OCI-LY1 (cell line): ENCODE data around the gene C19orf67.

Experiments
- H2AFZ ChIP-seq: fragments of 200-600 bp; sonication (generic), shearing (Covaris generic); 2 replicates; pipeline ENCODE4 v1.6.0; 2014; ENCODE audit warnings: antibody characterized with exemption, mild to moderate bottlenecking, low read length
- H3F3A ChIP-seq: fragments of 200-600 bp; sonication (generic), shearing (Covaris generic); 2 replicates; pipeline ENCODE4 v1.6.0; 2014; ENCODE audit warnings: mild to moderate bottlenecking, antibody characterized with exemption, low read length, moderate library complexity; ENCODE audit not compliant: insufficient read depth
- H3K27ac ChIP-seq: fragments of 200-600 bp; sonication (generic); 2 replicates; pipeline ENCODE4 v1.5.1; 2014; ENCODE audit warnings: low read length, mixed run types, mild to moderate bottlenecking, low read depth; ENCODE audit not compliant: poor library complexity, severe bottlenecking
- H3K27me3 ChIP-seq: fragments of 200-600 bp; sonication (generic); 2 replicates; pipeline ENCODE4 v1.6.0; 2014; ENCODE audit warnings: antibody characterized with exemption, mild to moderate bottlenecking, low read length, moderate library complexity; ENCODE audit not compliant: insufficient read depth
- H3K36me3 ChIP-seq: fragments of 200-600 bp; sonication (generic); 2 replicates; pipeline ENCODE4 v1.6.1; 2014; ENCODE audit warnings: mild to moderate bottlenecking, antibody characterized with exemption, low read length, moderate library complexity, mixed read lengths; ENCODE audit not compliant: insufficient read depth
- H3K4me1 ChIP-seq: fragments of 200-600 bp; sonication (generic); 2 replicates; pipeline ENCODE4 v1.5.1; 2014; ENCODE audit warnings: mild to moderate bottlenecking, low read length, moderate library complexity; ENCODE audit not compliant: insufficient read depth, severe bottlenecking
- H3K4me2 ChIP-seq: fragments of 200-600 bp; sonication (generic), shearing (Covaris generic); 2 replicates; pipeline ENCODE4 v1.6.1; 2014; ENCODE audit warnings: low read length
- H3K4me3 ChIP-seq: fragments of 200-600 bp; sonication (generic); 2 replicates; pipeline ENCODE4 v1.5.1; 2014; ENCODE audit warnings: low read length, low read depth, mild to moderate bottlenecking, mixed read lengths; ENCODE audit not compliant: poor library complexity, severe bottlenecking
- H3K79me2 ChIP-seq: fragments of 200-600 bp; shearing (Covaris generic); 2 replicates; pipeline ENCODE4 v1.6.1; 2016; ENCODE audit warnings: mixed run types, low read length, mixed read lengths; ENCODE audit not compliant: insufficient read depth
- H3K9ac ChIP-seq: fragments of 200-600 bp; sonication (generic), shearing (Covaris generic); 2 replicates; pipeline ENCODE4 v1.6.1; 2014; ENCODE audit warnings: mild to moderate bottlenecking, low read length, mixed read lengths
- H3K9me2 ChIP-seq: fragments of 200-600 bp; sonication (generic), shearing (Covaris generic); 2 replicates; pipeline ENCODE4 v1.6.1; 2014; ENCODE audit warnings: low read depth, mild to moderate bottlenecking, low read length, mixed read lengths
- H3K9me3 ChIP-seq: fragments of 200-600 bp; shearing (Covaris generic); 2 replicates; pipeline ENCODE4 v1.6.1; 2014; ENCODE audit warnings: low read length, mixed read lengths
- H4K20me1 ChIP-seq: fragments of 200-600 bp; sonication (generic), shearing (Covaris generic); 2 replicates; pipeline ENCODE4 v1.6.0; 2016; ENCODE audit warnings: mild to moderate bottlenecking, low read length; ENCODE audit not compliant: insufficient read depth
- EZH2 ChIP-seq: fragments of 200-600 bp; sonication (generic), shearing (Covaris generic); IDR thresholded peaks from 2 replicates; pipeline ENCODE4 v1.8.0; 2017; ENCODE audit warnings: borderline replicate concordance, mixed run types, mild to moderate bottlenecking, antibody characterized with exemption, low read length, moderate library complexity, mixed read lengths
- TF ChIP-seq, protein P1 (sequence below): fragments of 200-600 bp; sonication (generic), shearing (Covaris generic); IDR thresholded peaks from 2 replicates; pipeline ENCODE4 v1.5.1; 2017; ENCODE audit warnings: mild to moderate bottlenecking, antibody characterized with exemption, low read length, moderate library complexity, mixed read lengths

The C19orf67 gene

DNA sequence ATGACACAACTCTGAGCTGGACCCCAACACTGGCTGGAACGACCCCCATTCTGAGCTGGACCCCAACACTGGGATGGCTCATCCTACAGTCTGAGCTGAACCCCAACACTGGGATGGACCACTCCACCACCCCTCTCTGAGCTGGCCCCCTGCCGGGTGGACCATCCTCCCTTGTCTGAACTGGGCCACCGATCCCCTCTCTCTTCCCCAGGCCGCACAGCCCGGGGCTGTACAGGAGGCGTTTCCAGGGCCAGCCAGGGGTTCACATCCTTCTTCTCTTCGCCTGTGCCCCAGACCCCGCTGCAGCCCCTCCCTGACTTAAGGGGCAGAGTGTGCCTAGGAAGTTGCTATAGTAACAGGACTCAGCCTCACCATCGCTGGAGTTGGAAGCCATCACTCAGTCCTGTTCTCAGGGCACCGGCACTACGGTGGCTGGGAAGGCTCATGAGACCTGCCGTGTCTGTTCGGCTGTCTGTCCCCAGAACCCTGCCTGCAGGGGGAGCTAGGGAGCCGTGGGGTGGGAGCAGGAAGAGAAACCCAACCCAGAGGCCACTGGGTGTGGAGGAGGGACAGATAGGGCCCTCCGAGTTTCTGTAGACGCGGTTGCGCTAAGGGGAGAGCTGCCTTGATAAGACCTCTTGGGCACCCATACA is 28.3 kb upstream of the C19orf67 start:
- Histone ChIP-seq H3K9ac (peak overlapping the region; percentile 61), H2AFZ (no peak overlapping the region), H3K9me3 (no peaks in the 10 kb centered on the region), H3K27me3 (no peaks in the 10 kb centered on the region), H3K36me3 (no peaks in the 10 kb centered on the region), H3F3A (0 out of 2 replicates have a peak, but pooled peaks cover 2% of the 10 kb centered on the region), H3K4me2 (peak overlapping the region; percentile 74), H4K20me1 (no peaks in the 10 kb centered on the region), H3K4me3 (peak overlapping the region; percentile 67), H3K4me1 (peaks cover 49% of the 10 kb centered on the region), H3K9me2 (no peaks in the 10 kb centered on the region), H3K79me2 (no peaks in the 10 kb centered on the region), H3K27ac (peak overlapping the region; percentile 4)
- TF ChIP-seq, protein P1, sequence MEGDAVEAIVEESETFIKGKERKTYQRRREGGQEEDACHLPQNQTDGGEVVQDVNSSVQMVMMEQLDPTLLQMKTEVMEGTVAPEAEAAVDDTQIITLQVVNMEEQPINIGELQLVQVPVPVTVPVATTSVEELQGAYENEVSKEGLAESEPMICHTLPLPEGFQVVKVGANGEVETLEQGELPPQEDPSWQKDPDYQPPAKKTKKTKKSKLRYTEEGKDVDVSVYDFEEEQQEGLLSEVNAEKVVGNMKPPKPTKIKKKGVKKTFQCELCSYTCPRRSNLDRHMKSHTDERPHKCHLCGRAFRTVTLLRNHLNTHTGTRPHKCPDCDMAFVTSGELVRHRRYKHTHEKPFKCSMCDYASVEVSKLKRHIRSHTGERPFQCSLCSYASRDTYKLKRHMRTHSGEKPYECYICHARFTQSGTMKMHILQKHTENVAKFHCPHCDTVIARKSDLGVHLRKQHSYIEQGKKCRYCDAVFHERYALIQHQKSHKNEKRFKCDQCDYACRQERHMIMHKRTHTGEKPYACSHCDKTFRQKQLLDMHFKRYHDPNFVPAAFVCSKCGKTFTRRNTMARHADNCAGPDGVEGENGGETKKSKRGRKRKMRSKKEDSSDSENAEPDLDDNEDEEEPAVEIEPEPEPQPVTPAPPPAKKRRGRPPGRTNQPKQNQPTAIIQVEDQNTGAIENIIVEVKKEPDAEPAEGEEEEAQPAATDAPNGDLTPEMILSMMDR: peak; percentile 93
- TF ChIP-seq EZH2: no peak

GRCh38 chr19:14112809-14113385 is 27.3 kb upstream of the C19orf67 start:
- H3K27me3 ChIP-seq: no peaks in the 10 kb centered on the region
- peak overlapping the region; percentile 4 for H3K27ac ChIP-seq
- peak overlapping the region; percentile 61 for H3K9ac ChIP-seq
- no peaks in the 10 kb centered on the region for H4K20me1 ChIP-seq
- H3K9me2 ChIP-seq: no peaks in the 10 kb centered on the region
- no peaks in the 10 kb centered on the region for H3K36me3 ChIP-seq
- no peaks in the 10 kb centered on the region for H3K79me2 ChIP-seq
- no peak overlapping the region for H2AFZ ChIP-seq
- no peak for TF ChIP-seq EZH2
- TF ChIP-seq, protein P1: no peak
- no peaks in the 10 kb centered on the region for H3K9me3 ChIP-seq
- peak overlapping the region; percentile 74 for H3K4me2 ChIP-seq
- H3F3A ChIP-seq: no peaks in the 10 kb centered on the region
- H3K4me3 ChIP-seq: peak overlapping the region; percentile 67
- peaks cover 42% of the 10 kb centered on the region for H3K4me1 ChIP-seq

DNA sequence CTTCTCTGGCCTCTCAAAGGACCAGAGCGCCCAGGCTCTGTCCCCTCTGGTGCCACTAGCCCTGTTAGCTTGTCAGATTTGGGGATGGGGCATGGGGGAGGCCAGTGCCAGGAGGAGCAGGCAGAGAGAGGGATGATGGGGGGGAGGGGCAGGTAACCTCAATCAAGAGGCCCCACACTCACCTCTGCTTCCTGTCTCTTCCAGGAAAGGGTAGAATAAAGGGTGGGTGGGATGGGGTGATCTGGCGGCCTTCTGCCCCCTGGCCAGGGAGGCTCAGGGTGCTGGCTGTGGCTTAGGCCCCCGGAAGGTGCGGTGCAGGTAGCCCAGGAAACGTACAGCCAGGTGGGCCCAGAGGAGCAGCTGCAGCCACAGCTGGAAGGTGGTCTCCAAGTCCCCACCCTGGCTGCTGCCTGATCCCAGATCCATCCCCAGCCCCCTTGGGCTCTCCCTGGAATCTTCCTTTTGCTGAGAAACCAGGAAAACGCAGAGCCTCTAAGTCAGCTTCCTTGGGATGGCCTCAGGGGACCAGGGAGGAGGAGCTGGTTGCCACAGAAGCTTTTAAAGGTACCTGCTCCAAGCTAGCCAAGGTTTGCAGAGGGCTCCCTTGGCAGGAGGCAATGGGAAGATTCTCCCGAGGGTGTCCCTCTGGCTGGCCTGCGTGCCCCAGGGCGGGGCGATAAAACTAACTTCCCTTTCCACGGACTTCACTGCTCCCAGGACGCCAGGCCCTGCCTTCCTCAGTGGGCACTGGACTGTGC is 26.6 kb upstream of the C19orf67 start:
- no peak overlapping the region for H2AFZ ChIP-seq
- no peaks in the 10 kb centered on the region for H3F3A ChIP-seq
- no peaks in the 10 kb centered on the region for H3K9me3 ChIP-seq
- peaks cover 42% of the 10 kb centered on the region for H3K4me1 ChIP-seq
- H3K27me3 ChIP-seq: no peaks in the 10 kb centered on the region
- H3K9me2 ChIP-seq: no peaks in the 10 kb centered on the region
- H3K4me3 ChIP-seq: no peak overlapping the region
- H3K27ac ChIP-seq: no peak overlapping the region
- H3K4me2 ChIP-seq: no peak overlapping the region
- no peak overlapping the region; the same call in 1 of the 2 replicates for H3K9ac ChIP-seq
- no peaks in the 10 kb centered on the region for H3K79me2 ChIP-seq
- no peaks in the 10 kb centered on the region for H4K20me1 ChIP-seq
- TF ChIP-seq, protein P1: no peak
- no peak for TF ChIP-seq EZH2
- no peaks in the 10 kb centered on the region for H3K36me3 ChIP-seq
